Raji (cell line): ENCODE data around the gene PDE4D.

Experiments used
- POLR2A ChIP-seq: IDR thresholded peaks from 2 replicates; pipeline ENCODE4 v1.6.1; 2011; ENCODE audit warnings: low read depth, low read length, control low read depth; ENCODE audit not compliant: insufficient read depth

The PDE4D gene

DNA sequence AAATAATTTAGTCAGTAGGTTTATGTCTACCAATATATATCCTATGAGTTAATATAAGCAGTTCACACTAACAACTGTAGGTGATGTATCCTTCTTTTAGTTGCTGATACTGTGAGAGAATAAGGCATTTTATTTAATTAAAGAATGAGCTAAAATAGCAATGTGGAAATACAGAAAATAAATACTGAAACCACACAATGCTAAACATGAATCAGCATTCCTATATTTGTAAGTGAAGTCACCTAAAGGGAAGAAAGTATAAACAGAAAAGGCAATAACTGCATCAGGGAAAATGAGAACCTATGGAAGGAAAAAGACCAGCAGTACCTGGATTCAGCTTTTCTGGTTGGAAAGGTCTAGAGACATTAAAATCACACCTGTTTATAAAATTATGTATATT lies 336.0 kb downstream of the PDE4D start:
- TF ChIP-seq POLR2A, result no peak

DNA sequence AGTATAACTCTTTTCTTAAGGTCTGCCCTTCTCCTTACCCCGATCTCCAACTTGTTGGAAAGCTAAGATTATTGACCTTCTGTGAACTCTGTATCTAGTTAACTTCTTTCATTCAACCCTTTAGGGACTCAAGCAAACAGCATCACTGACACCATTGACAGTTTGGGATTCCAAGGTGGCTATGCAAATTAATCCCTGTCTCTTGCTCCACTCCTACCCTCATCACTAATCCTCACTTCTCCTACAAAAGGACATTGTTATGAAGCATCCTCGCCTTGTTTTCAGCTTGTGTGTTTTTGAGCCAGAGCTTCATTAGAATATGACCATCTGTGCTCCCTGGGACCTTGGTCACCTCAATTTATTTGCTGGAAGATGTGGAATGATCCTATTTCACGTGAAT lies 337.9 kb downstream of the PDE4D start:
- TF ChIP-seq POLR2A, result no peak

DNA sequence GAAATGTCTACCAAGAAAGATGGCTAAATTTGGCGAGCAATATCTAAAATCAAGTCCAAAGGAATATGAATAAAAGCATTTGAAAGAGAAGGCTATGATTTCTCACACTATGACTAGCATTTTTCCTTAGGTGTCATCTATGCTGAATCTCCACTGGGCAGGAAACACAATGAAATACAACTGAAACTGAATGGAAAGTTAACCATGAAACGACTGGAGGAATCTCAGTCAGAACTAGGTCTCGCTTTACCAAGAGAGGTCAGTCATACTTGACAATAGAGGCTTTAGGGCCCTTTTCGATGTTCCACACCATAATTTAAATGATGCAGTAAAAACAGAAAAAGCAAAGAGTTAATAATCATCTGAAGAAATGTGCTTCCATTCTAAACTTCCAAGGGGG lies 339.0 kb downstream of the PDE4D start:
- TF ChIP-seq POLR2A, result no peak

DNA sequence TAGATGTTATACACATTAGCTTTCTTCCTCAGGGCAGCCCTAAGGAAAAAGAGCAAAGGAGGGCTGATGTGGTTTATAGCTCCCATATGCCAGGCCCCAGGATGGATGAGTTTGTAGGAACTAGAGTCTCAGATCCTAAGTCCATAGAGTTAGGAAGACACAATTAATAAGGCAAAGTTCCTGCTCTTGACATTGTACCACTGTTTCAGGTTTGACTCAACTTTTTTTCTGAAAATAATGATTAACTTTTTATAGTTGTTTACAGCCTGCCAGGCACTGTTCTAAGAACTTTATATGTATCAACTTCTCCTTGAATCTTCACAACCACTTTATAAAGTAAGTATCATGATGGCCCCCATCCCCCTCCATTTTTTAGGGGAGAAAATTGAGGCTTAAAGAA lies 339.5 kb downstream of the PDE4D start:
- TF ChIP-seq POLR2A, result no peak

DNA sequence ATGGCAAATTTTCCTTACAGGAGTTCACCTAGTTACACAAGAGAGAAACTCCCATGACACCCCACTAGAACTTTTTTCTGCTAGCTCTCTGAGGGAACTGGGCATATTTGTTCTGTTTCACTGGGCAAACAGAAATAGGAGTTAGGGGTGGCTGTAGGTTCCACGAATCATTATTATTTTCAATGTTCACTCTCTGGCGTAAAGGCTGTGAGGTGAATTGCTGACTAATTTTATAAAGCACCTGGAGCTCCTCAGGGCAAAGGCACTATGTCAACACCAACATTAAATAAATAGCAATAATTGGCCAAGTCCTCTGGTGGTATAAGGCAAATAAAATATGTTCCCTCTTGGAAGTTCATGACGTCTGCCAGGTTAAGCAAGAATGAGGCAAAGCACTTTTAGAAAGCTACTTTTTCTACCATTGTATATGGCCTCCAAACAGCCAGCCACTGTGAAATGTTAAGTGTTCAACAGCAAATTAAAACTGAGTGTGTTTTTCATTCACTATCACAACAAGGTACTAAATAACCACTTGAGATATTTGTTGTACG lies 344.6 kb downstream of the PDE4D start:
- TF ChIP-seq POLR2A, result no peak

DNA sequence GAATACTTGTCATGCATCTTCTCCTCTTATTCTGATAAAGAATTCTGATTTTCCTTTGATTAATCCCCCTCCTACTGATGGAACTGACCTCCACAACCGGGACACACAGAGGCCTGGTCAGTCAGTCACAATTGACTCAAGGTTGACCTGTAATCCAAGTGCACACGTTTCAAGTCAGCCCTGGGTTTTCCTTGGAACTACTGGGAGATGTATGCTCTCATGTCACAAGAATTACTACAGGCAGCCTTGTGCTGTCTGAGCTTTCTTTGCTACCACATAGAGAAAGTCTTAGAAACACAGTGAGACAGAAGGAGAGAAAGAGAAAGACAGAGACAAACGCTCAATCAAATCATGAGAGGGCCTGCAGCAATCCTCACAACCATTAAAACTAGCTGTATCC lies 345.8 kb downstream of the PDE4D start:
- no peak for TF ChIP-seq POLR2A

DNA sequence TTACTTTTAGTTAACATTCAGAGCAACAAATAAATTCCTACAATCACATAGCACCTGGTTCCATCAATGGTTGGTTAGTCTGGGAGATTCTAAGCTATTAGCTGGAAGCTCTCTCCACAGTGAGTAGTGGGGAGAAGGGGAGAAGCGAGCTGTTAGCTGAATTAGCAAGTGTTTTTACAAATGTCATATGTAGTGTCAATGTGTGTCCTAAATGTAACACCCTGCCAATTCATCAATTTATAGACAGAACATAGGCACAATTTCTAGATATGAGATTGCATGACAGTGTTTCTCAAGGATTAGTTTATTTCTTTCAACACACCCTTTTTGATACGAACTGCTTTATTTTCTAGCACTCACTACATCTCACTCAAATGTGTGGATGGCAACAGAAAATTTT lies 349.0 kb downstream of the PDE4D start:
- no peak for TF ChIP-seq POLR2A

DNA sequence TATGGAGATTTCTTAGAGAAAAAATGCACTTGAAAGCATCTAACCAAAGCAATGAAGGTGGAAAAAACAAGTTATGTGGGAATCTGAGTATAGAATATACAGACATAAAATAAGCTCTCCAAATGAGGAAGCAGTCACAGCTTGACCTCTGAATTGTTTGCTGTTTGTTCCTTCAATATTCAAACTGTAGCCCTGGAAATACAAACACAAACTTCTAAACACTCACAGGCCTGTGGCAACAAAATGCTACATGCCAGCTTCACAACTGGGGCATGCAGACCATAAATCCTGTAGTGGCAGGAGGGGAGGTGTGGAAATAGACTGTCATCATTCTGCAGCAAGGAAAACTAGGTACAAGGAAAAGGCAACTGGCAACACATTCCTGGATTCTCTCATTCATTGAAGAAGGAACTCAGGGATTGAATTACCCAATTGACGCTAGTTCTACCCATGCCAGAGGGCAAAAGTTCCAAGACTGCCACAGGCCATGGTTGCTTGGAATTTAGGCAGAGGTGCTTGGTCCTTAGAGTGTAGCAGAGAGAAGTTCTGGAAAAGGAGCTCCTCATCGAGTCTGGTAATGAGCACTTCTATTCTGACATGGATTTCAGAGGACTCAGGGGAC lies 349.6 kb downstream of the PDE4D start:
- no peak for TF ChIP-seq POLR2A

DNA sequence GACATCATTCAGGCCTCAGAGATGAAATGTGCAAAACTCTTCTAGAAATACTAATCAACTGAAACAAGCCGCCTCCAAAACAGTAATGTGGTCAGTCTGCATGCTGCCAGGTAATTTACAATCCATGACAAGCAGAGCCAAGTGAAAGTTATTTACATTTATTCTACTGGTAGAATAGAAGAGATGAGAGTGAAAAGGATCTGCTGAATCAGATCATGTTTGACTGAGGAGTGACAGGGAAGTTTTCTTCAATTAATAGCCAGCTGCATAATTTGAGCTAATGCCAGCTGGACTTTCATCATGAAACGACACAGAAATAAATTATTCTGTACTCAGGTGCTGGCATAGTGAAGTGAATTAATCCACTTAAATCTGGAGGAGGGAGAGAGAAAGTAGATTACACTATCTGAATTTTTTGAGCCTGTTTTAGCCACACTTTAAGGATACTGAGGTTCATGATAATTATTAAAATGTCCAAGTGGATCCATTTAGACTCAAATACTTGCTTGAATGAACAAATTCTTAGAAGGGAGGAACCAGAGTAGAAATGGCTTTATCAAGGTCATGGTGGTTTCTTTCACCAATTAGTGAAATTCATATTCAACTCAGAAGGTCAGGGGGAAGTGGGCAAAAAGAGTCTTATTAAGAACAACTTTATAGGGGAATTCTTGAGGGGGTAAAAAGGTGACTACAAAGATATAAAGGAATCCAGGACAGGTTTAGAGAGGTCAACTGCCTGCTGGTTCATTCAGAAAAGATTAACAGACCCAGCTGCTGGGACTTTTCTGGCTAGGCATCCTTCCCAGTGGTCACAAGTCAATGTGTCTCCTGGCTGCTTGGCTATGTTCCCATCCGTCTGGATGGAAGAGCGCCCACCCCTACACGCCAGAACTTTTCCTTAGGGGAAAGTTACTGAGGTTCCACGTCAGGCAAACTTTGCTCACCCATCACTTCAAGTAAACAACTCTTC lies 350.4 kb downstream of the PDE4D start:
- no peak for TF ChIP-seq POLR2A

DNA sequence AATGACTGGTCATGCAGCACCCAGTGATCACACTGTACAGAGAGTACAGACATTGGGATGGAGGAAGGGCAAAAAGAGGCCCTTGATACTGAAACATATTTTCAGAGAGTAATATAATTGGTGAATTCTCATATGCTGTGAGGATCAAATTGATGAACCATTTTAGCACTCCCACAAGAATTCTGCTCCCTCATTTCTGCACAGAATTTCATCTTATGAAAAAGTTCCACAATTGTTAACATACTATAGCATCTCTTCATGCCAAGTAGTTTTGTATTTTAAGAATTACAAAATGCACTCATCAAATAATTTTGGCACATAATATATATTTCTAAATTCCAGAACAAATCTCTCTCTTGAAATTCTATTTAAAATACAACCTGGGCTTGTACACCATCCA lies 351.2 kb downstream of the PDE4D start:
- TF ChIP-seq POLR2A, result no peak

DNA sequence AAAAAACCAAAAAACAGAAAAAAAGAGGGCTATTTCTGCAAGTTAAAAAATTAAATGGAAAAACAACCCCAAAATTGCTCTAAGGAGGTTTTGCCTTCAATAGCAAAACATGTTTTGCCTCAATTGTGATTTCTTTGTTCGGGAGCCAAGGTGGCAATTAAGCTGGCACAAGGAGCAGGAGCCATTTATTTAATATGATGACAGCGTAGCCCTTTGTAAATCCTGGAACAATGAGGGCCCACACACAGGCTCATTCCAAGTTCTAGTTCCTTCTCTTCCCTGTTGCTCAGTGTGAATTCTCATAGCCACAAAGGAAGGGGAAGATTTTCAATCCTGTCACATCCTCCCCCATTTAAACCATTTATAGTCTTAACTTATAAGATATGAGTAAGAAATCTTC lies 353.2 kb downstream of the PDE4D start:
- TF ChIP-seq POLR2A, result no peak

DNA sequence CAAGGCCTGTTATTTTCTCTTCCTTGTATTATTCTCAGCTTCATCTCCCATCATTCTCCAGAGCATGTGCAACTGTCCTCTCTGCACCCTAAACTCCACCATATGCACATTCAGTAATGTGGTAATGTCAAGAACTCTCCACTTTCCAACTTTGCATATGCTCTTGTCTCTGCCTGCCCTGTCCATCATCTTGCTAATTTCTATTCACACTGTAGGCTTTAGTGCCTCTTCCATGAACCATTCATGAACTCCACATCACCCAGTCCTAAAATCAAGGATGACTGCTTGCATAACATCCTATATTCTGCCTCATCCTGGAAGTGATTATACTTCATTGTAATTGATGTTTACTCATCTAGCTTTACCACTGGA lies 354.8 kb downstream of the PDE4D start:
- no peak for TF ChIP-seq POLR2A

DNA sequence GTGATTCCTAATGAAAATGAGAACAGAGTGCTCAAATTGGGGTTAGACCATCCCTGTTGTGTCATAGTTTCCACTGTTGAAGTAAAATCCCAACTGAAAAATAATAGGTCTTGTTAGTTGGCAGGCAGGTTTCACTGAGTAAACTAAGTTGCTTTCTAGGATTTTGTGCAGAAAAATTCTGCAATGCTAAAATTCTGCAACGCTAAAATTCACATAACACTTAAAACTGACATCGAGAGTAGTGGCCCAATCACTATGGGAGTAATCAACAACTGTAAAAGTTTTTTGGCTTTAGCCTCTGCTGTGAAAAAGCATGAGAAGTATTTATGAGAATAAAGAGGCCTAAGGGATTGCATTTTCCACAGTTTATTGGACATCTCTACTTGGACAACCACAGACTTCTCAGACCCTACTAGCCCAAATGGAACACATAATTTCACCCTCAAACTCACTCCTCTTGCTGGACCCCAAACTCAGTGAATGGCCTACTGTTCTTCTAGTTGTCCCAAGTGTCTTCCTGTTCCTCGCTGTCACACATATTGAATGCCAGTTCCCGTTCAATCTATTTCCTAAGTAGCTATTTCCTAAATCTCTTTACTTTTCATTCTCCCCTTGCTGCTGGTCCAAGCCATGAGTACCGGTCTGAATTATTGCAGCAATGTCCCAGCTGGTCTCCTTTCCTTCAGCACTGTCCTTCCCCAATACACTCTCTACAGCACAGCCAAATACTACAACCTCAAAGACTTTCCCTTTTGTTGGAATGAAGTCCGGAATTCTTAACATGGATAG lies 355.4 kb downstream of the PDE4D start:
- no peak for TF ChIP-seq POLR2A

DNA sequence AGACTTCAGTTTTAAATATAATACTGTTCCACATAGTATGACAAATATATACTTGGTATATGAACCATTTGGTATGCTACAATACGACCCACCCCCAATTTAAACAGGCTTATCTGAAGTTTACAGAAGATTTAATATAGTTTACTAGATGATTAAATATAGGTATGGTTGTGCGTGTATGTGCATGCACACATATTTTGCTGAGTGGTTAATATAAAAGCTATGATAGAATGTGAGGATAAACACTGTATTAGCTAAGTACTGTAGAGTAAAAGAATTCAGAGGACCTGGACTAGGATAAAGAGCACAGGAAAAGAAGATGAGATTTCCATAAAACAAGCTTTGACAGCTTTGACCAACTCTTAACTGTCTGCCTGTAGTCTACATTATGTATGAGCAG lies 356.7 kb downstream of the PDE4D start:
- TF ChIP-seq POLR2A, result no peak

DNA sequence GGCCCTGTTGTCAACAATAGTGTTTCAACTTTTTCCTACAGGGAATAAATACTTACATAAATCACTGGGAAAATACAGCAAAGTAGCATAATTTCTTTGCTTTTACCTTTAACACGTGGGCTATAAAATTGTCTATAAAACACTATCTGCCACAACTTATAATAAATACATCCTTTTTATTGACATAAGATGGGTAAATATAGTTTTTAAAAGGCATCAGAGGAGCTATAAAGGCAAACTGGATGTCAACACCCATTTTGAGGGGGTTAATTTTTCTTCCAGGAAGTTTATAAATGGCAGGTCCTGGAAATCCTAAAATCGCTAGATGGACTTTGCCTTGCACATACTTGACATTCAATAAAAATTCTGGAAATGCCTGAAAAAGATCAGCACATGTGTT lies 358.0 kb downstream of the PDE4D start:
- TF ChIP-seq POLR2A, result no peak
